ENCODE results near the gene HERC6.
"Not testable (repeated sequence)": the region's sequence is repeated elsewhere in the genome, so short reads cannot be mapped to it uniquely, and the experiment has no call there.

HERC6 gene

GRCh38 chr4:88447371-88448095 lies 68.9 kb downstream of the HERC6 start:
- DNase-seq (ENCODE audit: low spot score), result no peak

GRCh38 chr4:88448211-88448765 lies 69.6 kb downstream of the HERC6 start:
- DNase-seq (ENCODE audit: low spot score), result not testable (repeated sequence)

DNA sequence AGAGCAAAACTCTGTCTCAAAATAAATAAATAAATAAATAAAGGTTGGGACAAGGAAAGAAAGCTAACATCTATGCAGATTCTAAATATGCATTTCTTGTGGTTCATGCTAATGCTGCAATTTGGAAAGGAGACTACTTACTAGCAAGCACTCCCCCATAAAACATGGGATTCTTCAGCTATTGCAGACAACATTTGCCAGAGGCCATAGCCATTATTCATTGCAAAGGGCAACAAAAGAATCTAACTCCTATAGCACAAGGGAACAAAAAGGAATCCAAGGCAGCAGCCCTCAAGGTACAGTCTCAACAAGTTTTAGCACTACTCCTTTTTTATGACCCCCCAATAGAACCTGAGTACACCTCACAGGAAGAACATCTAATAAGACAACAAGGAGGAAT lies 70.2 kb downstream of the HERC6 start:
- no peak for DNase-seq (ENCODE audit: low spot score)

- DNase-seq (ENCODE audit: low spot score), result no peak
Observed at GRCh38 chr4:88449290-88449689, 70.6 kb downstream of the HERC6 start.

- DNase-seq (ENCODE audit: low spot score), result no peak
Observed at GRCh38 chr4:88451205-88451604, 72.6 kb downstream of the HERC6 start.

GRCh38 chr4:88452912-88453311 lies 74.3 kb downstream of the HERC6 start:
- DNase-seq (ENCODE audit: low spot score), result no peak

DNA sequence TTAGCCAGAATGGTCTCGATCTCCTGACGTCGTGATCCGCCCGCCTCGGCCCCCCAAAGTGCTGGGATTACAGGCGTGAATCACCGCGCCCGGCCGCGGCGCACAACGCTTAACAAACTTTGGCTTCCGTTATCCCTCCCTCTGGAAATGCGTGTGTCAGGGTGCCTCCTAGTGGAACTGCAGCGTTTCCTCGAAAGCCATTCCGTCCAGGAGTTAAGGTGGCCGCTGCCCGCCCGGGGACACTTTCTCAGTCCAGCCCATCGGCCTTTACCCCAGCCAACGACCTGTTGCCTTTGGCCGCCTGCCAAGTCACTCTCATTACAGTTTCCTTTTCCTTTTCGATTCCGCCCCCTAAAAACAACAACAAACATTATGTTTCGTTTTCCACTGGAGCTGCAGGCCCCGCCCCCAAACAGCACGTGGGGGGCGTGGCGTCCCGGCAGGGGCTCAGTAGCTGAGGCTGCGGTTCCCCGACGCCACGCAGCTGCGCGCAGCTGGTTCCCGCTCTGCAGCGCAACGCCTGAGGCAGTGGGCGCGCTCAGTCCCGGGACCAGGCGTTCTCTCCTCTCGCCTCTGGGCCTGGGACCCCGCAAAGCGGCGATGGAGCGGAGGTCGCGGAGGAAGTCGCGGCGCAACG lies 78.1 kb downstream of the HERC6 start, which contains the start of gene HERC5:
Gene HERC5 (plus strand): TSS at position 450 of the 637 bp plus-strand sequence. CDS start 151 bp downstream, at position 601.
- DNase-seq (ENCODE audit: low spot score), result peak; percentile 98

- DNase-seq (ENCODE audit: low spot score), result peak; percentile 10
Observed at GRCh38 chr4:88457307-88458103, 78.9 kb downstream of the HERC6 start.

GRCh38 chr4:88458104-88458740 lies 79.6 kb downstream of the HERC6 start:
- no peak for DNase-seq (ENCODE audit: low spot score)

- no peak for DNase-seq (ENCODE audit: low spot score)
Observed at GRCh38 chr4:88465653-88466192, 87.1 kb downstream of the HERC6 start.

GRCh38 chr4:88467392-88467791 lies 88.7 kb downstream of the HERC6 start:
- no peak for DNase-seq (ENCODE audit: low spot score)

DNA sequence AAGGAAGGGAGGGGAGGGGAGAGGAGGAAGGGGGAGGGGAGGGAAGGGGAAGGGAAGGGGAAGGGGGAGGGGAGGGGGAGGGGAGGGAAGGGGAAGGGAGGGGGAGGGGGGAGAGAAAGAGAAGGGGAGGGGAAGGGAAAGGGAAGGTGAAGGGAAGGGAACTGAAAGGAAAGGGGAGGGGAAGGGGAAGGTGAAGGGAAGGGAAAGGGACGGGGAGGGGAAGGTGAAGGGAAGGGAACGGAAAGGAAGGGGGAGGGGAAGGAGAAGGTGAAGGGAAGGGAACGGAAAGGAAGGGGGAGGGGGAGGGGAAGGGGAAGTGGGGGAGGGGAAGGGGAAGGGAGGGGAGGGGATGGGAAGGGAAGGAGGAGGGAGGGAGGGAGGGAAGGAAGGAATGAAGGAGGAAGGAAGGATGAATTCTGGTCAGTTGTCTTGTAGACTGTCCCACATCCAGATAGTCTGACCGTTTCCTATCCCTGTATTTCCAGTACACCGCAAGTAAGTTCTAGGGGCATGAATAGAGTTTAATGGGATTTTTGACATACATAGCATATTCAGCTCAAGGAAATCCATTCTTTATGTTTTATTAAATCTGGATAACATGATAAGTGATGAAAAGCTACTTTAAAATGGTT lies 98.7 kb downstream of the HERC6 start:
- no peak for DNase-seq (ENCODE audit: low spot score)

DNA sequence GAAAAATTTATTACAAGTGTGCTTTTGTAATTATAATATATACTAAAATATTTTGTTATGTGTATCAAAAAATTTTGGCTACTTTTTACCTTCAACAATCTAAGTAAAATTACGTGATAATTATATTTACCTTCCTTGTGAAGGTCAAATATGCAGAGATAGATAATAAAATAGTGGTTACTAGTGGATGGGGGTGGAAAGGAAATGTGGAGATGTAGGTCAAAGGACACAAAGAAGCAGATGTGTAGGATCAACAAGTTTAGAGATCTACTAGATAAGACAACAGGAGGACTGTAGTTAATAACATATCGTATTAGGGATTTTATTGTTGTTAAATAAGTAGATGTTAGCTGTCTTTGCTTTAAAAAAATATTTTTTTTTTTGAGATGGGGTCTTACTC lies 99.6 kb downstream of the HERC6 start:
- no peak for DNase-seq (ENCODE audit: low spot score)

- DNase-seq (ENCODE audit: low spot score), result no peak
Observed at GRCh38 chr4:88481537-88481936, 102.9 kb downstream of the HERC6 start.

DNA sequence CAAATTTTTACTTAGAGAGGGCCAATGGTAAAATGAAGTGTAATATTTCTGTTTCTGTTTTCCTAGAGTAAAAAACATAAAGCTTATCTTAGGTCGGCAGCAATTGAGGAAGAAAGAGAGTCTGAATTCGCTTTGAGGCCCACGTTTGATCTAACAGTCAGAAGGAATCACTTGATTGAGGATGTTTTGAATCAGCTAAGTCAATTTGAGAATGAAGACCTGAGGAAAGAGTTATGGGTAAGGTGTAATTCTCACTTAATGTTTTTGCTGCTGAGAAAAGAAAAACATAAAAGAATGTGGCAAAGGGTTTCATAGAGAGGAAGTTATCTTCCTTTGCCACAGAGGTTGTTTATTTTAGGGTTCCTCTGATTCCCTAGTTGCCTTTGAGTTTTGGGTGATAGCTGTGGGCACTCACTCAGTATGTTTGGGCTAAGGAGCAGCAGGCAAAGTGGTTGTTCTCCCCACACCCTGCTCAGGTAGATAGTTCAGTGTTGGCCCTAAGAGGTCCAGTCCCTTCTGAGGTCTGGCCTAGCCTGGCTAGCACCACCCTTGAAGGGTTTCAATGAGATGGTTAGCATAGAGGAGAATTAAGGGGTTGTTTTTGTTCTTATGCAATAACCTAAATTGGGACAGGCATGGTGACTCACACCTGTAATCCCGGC lies 110.6 kb downstream of the HERC6 start:
- DNase-seq (ENCODE audit: low spot score), result no peak

Data from kidney capillary endothelial cell (primary cell).